Liver (tissue), 9 donors: ENCODE measurements around the gene GRAMD4. TPM values are rescaled to one million over a fixed set of nuclear protein-coding genes. Genes with fewer than 3 reads are reported as not detected.
A peak's percentile ranks its signal among the peaks of the same experiment; 100 is the strongest.

Source experiments
- DNase-seq: peaks from one replicate; pipeline ENCODE4 v3.0.0-alpha.2; 2017; ENCODE audit warnings: low spot score
- H3K27ac ChIP-seq, 2 donors: one replicate each; pipeline ENCODE4 v1.7.0; 2013; ENCODE audit warnings: inconsistent platforms in 2 of 2, low read length in 2 of 2, control low read depth in 1 of 2, low read depth in 1 of 2, mild to moderate bottlenecking in 1 of 2
- H3K27me3 ChIP-seq, 4 donors: one replicate each; pipeline versions ENCODE4 v1.6.1 to v1.7.0; 2013; ENCODE audit warnings: low read length in 3 of 4, inconsistent platforms in 1 of 4, mild to moderate bottlenecking in 1 of 4, moderate library complexity in 1 of 4; ENCODE audit not compliant: control insufficient read depth in 4 of 4, insufficient read depth in 4 of 4
- H3K36me3 ChIP-seq, 4 donors: one replicate each; pipeline versions ENCODE4 v1.6.1 to v1.7.0; 2013; ENCODE audit warnings: low read length in 3 of 4, mild to moderate bottlenecking in 3 of 4, low read depth in 1 of 4, moderate library complexity in 1 of 4; ENCODE audit not compliant: control insufficient read depth in 4 of 4, insufficient read depth in 3 of 4
- H3K4me1 ChIP-seq, 4 donors: one replicate each; pipeline versions ENCODE4 v1.6.1 to v1.7.0; 2013; ENCODE audit warnings: low read length in 3 of 4, mild to moderate bottlenecking in 3 of 4, moderate library complexity in 1 of 4; ENCODE audit not compliant: control insufficient read depth in 4 of 4, insufficient read depth in 4 of 4
- H3K4me3 ChIP-seq, 3 donors: one replicate each; pipeline versions ENCODE4 v1.6.1 to v1.7.0; 2013; ENCODE audit warnings: low read length in 3 of 3, control low read depth in 1 of 3, low read depth in 1 of 3, mild to moderate bottlenecking in 1 of 3
- H3K9ac ChIP-seq, 2 donors: one replicate each; pipeline ENCODE4 v1.7.0; 2013; ENCODE audit warnings: low read length in 2 of 2, mild to moderate bottlenecking in 2 of 2, moderate library complexity in 2 of 2, control low read depth in 1 of 2, low read depth in 1 of 2
- H3K9me3 ChIP-seq, 4 donors: one replicate each; pipeline versions ENCODE4 v1.6.1 to v1.7.0; 2013; ENCODE audit warnings: low read length in 3 of 4; ENCODE audit not compliant: control insufficient read depth in 4 of 4
- ATF3 ChIP-seq: IDR thresholded peaks from 2 replicates; pipeline ENCODE4 v1.6.1; 2016; ENCODE audit warnings: antibody characterized with exemption
- CTCF ChIP-seq: fragments of 150-350 bp; IDR thresholded peaks from 2 replicates; pipeline ENCODE4 v1.5.1; 2017; ENCODE audit warnings: improper control_type of control experiment, low read depth, low read length; ENCODE audit not compliant: missing input control
- EGR1 ChIP-seq, 2 donors: IDR thresholded peaks; 2 replicates each; pipeline ENCODE4 v1.6.1; 2016 to 2018; ENCODE audit warnings: antibody characterized with exemption in 2 of 2, low read depth in 2 of 2
- FOXA1 ChIP-seq: IDR thresholded peaks from 2 replicates; pipeline ENCODE4 v1.6.1; 2016; ENCODE audit warnings: antibody characterized with exemption
- FOXA2 ChIP-seq: IDR thresholded peaks from 2 replicates; pipeline ENCODE4 v1.6.1; 2016; ENCODE audit warnings: antibody characterized with exemption
- GABPA ChIP-seq, 2 donors: IDR thresholded peaks in 1 of 2; conservative IDR thresholded peaks in 1 of 2; 2 replicates each; pipeline ENCODE4 v1.6.1; 2016; ENCODE audit warnings: antibody characterized with exemption in 2 of 2, mild to moderate bottlenecking in 1 of 2, moderate library complexity in 1 of 2
- HNF4A ChIP-seq, 2 donors: conservative IDR thresholded peaks; 2 replicates each; pipeline ENCODE4 v1.6.1; 2016; ENCODE audit warnings: antibody characterized with exemption in 2 of 2, mild to moderate bottlenecking in 2 of 2
- HNF4G ChIP-seq: IDR thresholded peaks from 2 replicates; pipeline ENCODE4 v1.6.1; 2016; ENCODE audit warnings: antibody characterized with exemption
- JUND ChIP-seq, 2 donors: IDR thresholded peaks; 2 replicates each; pipeline ENCODE4 v1.6.1; 2016; ENCODE audit warnings: antibody characterized with exemption in 2 of 2
- MAX ChIP-seq: IDR thresholded peaks from 2 replicates; pipeline ENCODE4 v1.6.1; 2016; ENCODE audit warnings: antibody characterized with exemption
- NR2F2 ChIP-seq: IDR thresholded peaks from 2 replicates; pipeline ENCODE4 v1.6.1; 2016; ENCODE audit warnings: antibody characterized with exemption
- RAD21 ChIP-seq, 2 donors: IDR thresholded peaks; 2 replicates each; pipeline ENCODE4 v1.6.1; 2016; ENCODE audit warnings: antibody characterized with exemption in 2 of 2, mild to moderate bottlenecking in 2 of 2
- REST ChIP-seq: IDR thresholded peaks from 2 replicates; pipeline ENCODE4 v1.6.1; 2016; ENCODE audit warnings: antibody characterized with exemption, mild to moderate bottlenecking
- RXRA ChIP-seq, 2 donors: IDR thresholded peaks; 2 replicates each; pipeline ENCODE4 v1.6.1; 2017 to 2018; ENCODE audit warnings: antibody characterized with exemption in 2 of 2, mild to moderate bottlenecking in 1 of 2
- SP1 ChIP-seq: IDR thresholded peaks from 2 replicates; pipeline ENCODE4 v1.6.1; 2018; ENCODE audit warnings: antibody characterized with exemption, mild to moderate bottlenecking
- TAF1 ChIP-seq: conservative IDR thresholded peaks from 2 replicates; pipeline ENCODE4 v1.6.1; 2016; ENCODE audit warnings: antibody characterized with exemption, mild to moderate bottlenecking
- YY1 ChIP-seq: IDR thresholded peaks from 2 replicates; pipeline ENCODE4 v1.6.1; 2016; ENCODE audit warnings: antibody characterized with exemption, mild to moderate bottlenecking
- ZBTB33 ChIP-seq: IDR thresholded peaks from 2 replicates; pipeline ENCODE4 v1.6.1; 2016; ENCODE audit warnings: antibody characterized with exemption
- WGBS: extraction: QIAGEN DNeasy Blood & Tissue Kit; methylation state at CpG from one replicate; pipeline ENCODE4 v1.1.7; 2013; 5-methylcytosine and 5-hydroxymethylcytosine counted together
- polyA plus RNA-seq, 2 donors: library from polyadenylated mRNA; stranded (reverse) in 1 of 2; unstranded in 1 of 2; fragments of 200-250 nt in 1 of 2; fragments of >200 nt in 1 of 2; fragmentation: Nextera tagmentation in 1 of 2; extraction: Ambion mirVana in 1 of 2; gene quantifications; one replicate each; pipeline versions ENCODE4 v1.2.1 to v1.2.3, GENCODE V29; 2013 to 2015
- total RNA-seq, 2 donors: library from RNA; depleted of rRNA; stranded (reverse); fragments of >200 nt; gene quantifications; one replicate each; pipeline ENCODE4 v1.2.3, GENCODE V29; 2014
- donor health status: healthy.
- donor health status: healthy.
- donor health status: healthy.
- donor health status: healthy.
- donor health status: healthy.

GRAMD4 gene
- total and polyA plus RNA-seq, 4 donors, result 2.7 to 53.5 (median 21.6) TPM

GRCh38 chr22:46575911-46576555, 44.2 kb upstream of the GRAMD4 start:
- 73% methylated on average over 10 of the region's 10 CpGs for WGBS
- peaks cover 0 to 6% (median 1%) of the 10 kb centered on the region in 4 donors for H3K9me3 ChIP-seq
- no peaks in the 10 kb centered on the region for H3K36me3 ChIP-seq
- no peak for TF ChIP-seq FOXA1
- TF ChIP-seq HNF4G, result no peak
- TF ChIP-seq ATF3, result no peak
- TF ChIP-seq GABPA (IDR thresholded peaks at IDR 0.05 in 1 of 2, conservative IDR thresholded peaks at IDR 0.05 in 1 of 2), result no peak
- TF ChIP-seq RAD21 (IDR thresholded peaks at IDR 0.05), result no peak
- no peak for TF ChIP-seq FOXA2
- TF ChIP-seq YY1, result no peak
- no peak for TF ChIP-seq TAF1
- TF ChIP-seq RXRA (IDR thresholded peaks at IDR 0.05), result no peak
- TF ChIP-seq HNF4A (conservative IDR thresholded peaks at IDR 0.05), result no peak
- no peak for TF ChIP-seq SP1
- TF ChIP-seq EGR1 (IDR thresholded peaks at IDR 0.05; ENCODE audit: low read depth in 2 of 2), result no peak
- TF ChIP-seq NR2F2, result no peak
- TF ChIP-seq MAX, result no peak
- no peak for TF ChIP-seq REST
- TF ChIP-seq JUND (IDR thresholded peaks at IDR 0.05), result no peak
- no peak for TF ChIP-seq ZBTB33
- no peak for TF ChIP-seq CTCF
- peak overlapping the region in 1 of 2 donors; percentile 25 for H3K9ac ChIP-seq
- DNase-seq, result no peak
- H3K4me1 ChIP-seq, result peaks cover 29 to 52% (median 42%) of the 10 kb centered on the region in 4 donors
- peak overlapping the region; percentile 74 to 83 for H3K27ac ChIP-seq
- peak overlapping the region in 2 of 3 donors; percentile 23 to 83 for H3K4me3 ChIP-seq
- no peaks in the 10 kb centered on the region for H3K27me3 ChIP-seq
